ENCODE data around the gene MRPS22.

The MRPS22 gene

GRCh38 chr3:139302801-139303113 is 41.1 kb upstream of the MRPS22 start:
- Histone ChIP-seq H3K27me3 (ENCODE audit: control insufficient read depth, insufficient read depth, low read length) (no peaks in the 10 kb centered on the region), H3K4me1 (ENCODE audit: control insufficient read depth, insufficient read depth, low read length) (no peaks in the 10 kb centered on the region), H3K4me3 (ENCODE audit: low read length) (no peak overlapping the region), H3K9me3 (ENCODE audit: control insufficient read depth, insufficient read depth, low read length) (no peaks in the 10 kb centered on the region), H3K36me3 (ENCODE audit: control insufficient read depth, insufficient read depth, low read length) (no peaks in the 10 kb centered on the region), H3K27ac (ENCODE audit: low read length) (no peak overlapping the region)
- no peak for DNase-seq (ENCODE audit: low read depth, low spot score)
- no CpG with 5 or more reads among the region's 4 CpGs for WGBS (ENCODE audit: insufficient coverage, insufficient read length)

GRCh38 chr3:139303216-139303615 is 40.6 kb upstream of the MRPS22 start:
- H3K9me3 ChIP-seq (ENCODE audit: control insufficient read depth, insufficient read depth, low read length): no peaks in the 10 kb centered on the region
- H3K27me3 ChIP-seq (ENCODE audit: control insufficient read depth, insufficient read depth, low read length): no peaks in the 10 kb centered on the region
- H3K36me3 ChIP-seq (ENCODE audit: control insufficient read depth, insufficient read depth, low read length): no peaks in the 10 kb centered on the region
- no CpG with 5 or more reads among the region's 5 CpGs for WGBS (ENCODE audit: insufficient coverage, insufficient read length)
- H3K4me1 ChIP-seq (ENCODE audit: control insufficient read depth, insufficient read depth, low read length): no peaks in the 10 kb centered on the region
- H3K4me3 ChIP-seq (ENCODE audit: low read length): no peak overlapping the region
- DNase-seq (ENCODE audit: low read depth, low spot score): no peak
- no peak overlapping the region for H3K27ac ChIP-seq (ENCODE audit: low read length)

- Histone ChIP-seq H3K27me3 (ENCODE audit: control insufficient read depth, insufficient read depth, low read length) (no peaks in the 10 kb centered on the region), H3K4me3 (ENCODE audit: low read length) (no peak overlapping the region), H3K9me3 (ENCODE audit: control insufficient read depth, insufficient read depth, low read length) (no peaks in the 10 kb centered on the region), H3K27ac (ENCODE audit: low read length) (no peak overlapping the region), H3K36me3 (ENCODE audit: control insufficient read depth, insufficient read depth, low read length) (no peaks in the 10 kb centered on the region), H3K4me1 (ENCODE audit: control insufficient read depth, insufficient read depth, low read length) (no peaks in the 10 kb centered on the region)
- WGBS (ENCODE audit: insufficient coverage, insufficient read length): no CpG with 5 or more reads among the region's 3 CpGs
- no peak for DNase-seq (ENCODE audit: low read depth, low spot score)
Observed at GRCh38 chr3:139304383-139304782, 39.4 kb upstream of the MRPS22 start.

- Histone ChIP-seq H3K4me3 (ENCODE audit: low read length) (no peak overlapping the region), H3K36me3 (ENCODE audit: control insufficient read depth, insufficient read depth, low read length) (no peaks in the 10 kb centered on the region), H3K27ac (ENCODE audit: low read length) (no peak overlapping the region), H3K4me1 (ENCODE audit: control insufficient read depth, insufficient read depth, low read length) (no peaks in the 10 kb centered on the region), H3K27me3 (ENCODE audit: control insufficient read depth, insufficient read depth, low read length) (no peaks in the 10 kb centered on the region), H3K9me3 (ENCODE audit: control insufficient read depth, insufficient read depth, low read length) (no peaks in the 10 kb centered on the region)
- WGBS (ENCODE audit: insufficient coverage, insufficient read length): no CpG with 5 or more reads among the region's 2 CpGs
- DNase-seq (ENCODE audit: low read depth, low spot score): no peak
Observed at GRCh38 chr3:139306078-139306477, 37.7 kb upstream of the MRPS22 start.

- no peak for DNase-seq (ENCODE audit: low read depth, low spot score)
- Histone ChIP-seq H3K27me3 (ENCODE audit: control insufficient read depth, insufficient read depth, low read length) (no peaks in the 10 kb centered on the region), H3K4me1 (ENCODE audit: control insufficient read depth, insufficient read depth, low read length) (no peaks in the 10 kb centered on the region), H3K4me3 (ENCODE audit: low read length) (no peak overlapping the region), H3K27ac (ENCODE audit: low read length) (no peak overlapping the region), H3K9me3 (ENCODE audit: control insufficient read depth, insufficient read depth, low read length) (no peaks in the 10 kb centered on the region), H3K36me3 (ENCODE audit: control insufficient read depth, insufficient read depth, low read length) (no peaks in the 10 kb centered on the region)
- no CpG with 5 or more reads among the region's 1 CpG for WGBS (ENCODE audit: insufficient coverage, insufficient read length)
Observed at GRCh38 chr3:139307072-139307491, 36.7 kb upstream of the MRPS22 start.

GRCh38 chr3:139307601-139308555 is 35.9 kb upstream of the MRPS22 start:
- no CpG with 5 or more reads among the region's 6 CpGs for WGBS (ENCODE audit: insufficient coverage, insufficient read length)

GRCh38 chr3:139308560-139308959 is 35.3 kb upstream of the MRPS22 start:
- Histone ChIP-seq H3K9me3 (ENCODE audit: control insufficient read depth, insufficient read depth, low read length) (no peaks in the 10 kb centered on the region), H3K36me3 (ENCODE audit: control insufficient read depth, insufficient read depth, low read length) (no peaks in the 10 kb centered on the region), H3K27me3 (ENCODE audit: control insufficient read depth, insufficient read depth, low read length) (no peaks in the 10 kb centered on the region), H3K27ac (ENCODE audit: low read length) (no peak overlapping the region), H3K4me1 (ENCODE audit: control insufficient read depth, insufficient read depth, low read length) (no peaks in the 10 kb centered on the region), H3K4me3 (ENCODE audit: low read length) (no peak overlapping the region)
- no CpG with 5 or more reads among the region's 4 CpGs for WGBS (ENCODE audit: insufficient coverage, insufficient read length)
- no peak for DNase-seq (ENCODE audit: low read depth, low spot score)

More at GRCh38 chr3:139307601-139308555, 35.9 kb upstream of the MRPS22 start:
- DNase-seq (ENCODE audit: low read depth, low spot score): no peak
- H3K4me1 ChIP-seq (ENCODE audit: control insufficient read depth, insufficient read depth, low read length): no peaks in the 10 kb centered on the region
- no peaks in the 10 kb centered on the region for H3K9me3 ChIP-seq (ENCODE audit: control insufficient read depth, insufficient read depth, low read length)
- H3K36me3 ChIP-seq (ENCODE audit: control insufficient read depth, insufficient read depth, low read length): no peaks in the 10 kb centered on the region
- H3K4me3 ChIP-seq (ENCODE audit: low read length): no peak overlapping the region
- H3K27ac ChIP-seq (ENCODE audit: low read length): no peak overlapping the region
- H3K27me3 ChIP-seq (ENCODE audit: control insufficient read depth, insufficient read depth, low read length): no peaks in the 10 kb centered on the region

GRCh38 chr3:139309061-139309591 is 34.7 kb upstream of the MRPS22 start:
- no peaks in the 10 kb centered on the region for H3K9me3 ChIP-seq (ENCODE audit: control insufficient read depth, insufficient read depth, low read length)
- no peaks in the 10 kb centered on the region for H3K4me1 ChIP-seq (ENCODE audit: control insufficient read depth, insufficient read depth, low read length)
- H3K27ac ChIP-seq (ENCODE audit: low read length): no peak overlapping the region
- DNase-seq (ENCODE audit: low read depth, low spot score): no peak
- H3K36me3 ChIP-seq (ENCODE audit: control insufficient read depth, insufficient read depth, low read length): no peaks in the 10 kb centered on the region
- H3K4me3 ChIP-seq (ENCODE audit: low read length): no peak overlapping the region
- no peaks in the 10 kb centered on the region for H3K27me3 ChIP-seq (ENCODE audit: control insufficient read depth, insufficient read depth, low read length)
- no CpG with 5 or more reads among the region's 2 CpGs for WGBS (ENCODE audit: insufficient coverage, insufficient read length)

- Histone ChIP-seq H3K36me3 (ENCODE audit: control insufficient read depth, insufficient read depth, low read length) (no peaks in the 10 kb centered on the region), H3K4me3 (ENCODE audit: low read length) (no peak overlapping the region), H3K27me3 (ENCODE audit: control insufficient read depth, insufficient read depth, low read length) (no peaks in the 10 kb centered on the region), H3K4me1 (ENCODE audit: control insufficient read depth, insufficient read depth, low read length) (no peaks in the 10 kb centered on the region), H3K27ac (ENCODE audit: low read length) (no peak overlapping the region), H3K9me3 (ENCODE audit: control insufficient read depth, insufficient read depth, low read length) (no peaks in the 10 kb centered on the region)
- no peak for DNase-seq (ENCODE audit: low read depth, low spot score)
- WGBS (ENCODE audit: insufficient coverage, insufficient read length): no CpG with 5 or more reads among the region's 4 CpGs
Observed at GRCh38 chr3:139309880-139310279, 33.9 kb upstream of the MRPS22 start.

GRCh38 chr3:139310474-139310933 is 33.3 kb upstream of the MRPS22 start:
- Histone ChIP-seq H3K4me1 (ENCODE audit: control insufficient read depth, insufficient read depth, low read length) (no peaks in the 10 kb centered on the region), H3K4me3 (ENCODE audit: low read length) (no peak overlapping the region), H3K36me3 (ENCODE audit: control insufficient read depth, insufficient read depth, low read length) (no peaks in the 10 kb centered on the region), H3K27me3 (ENCODE audit: control insufficient read depth, insufficient read depth, low read length) (no peaks in the 10 kb centered on the region), H3K9me3 (ENCODE audit: control insufficient read depth, insufficient read depth, low read length) (no peaks in the 10 kb centered on the region), H3K27ac (ENCODE audit: low read length) (no peak overlapping the region)
- no CpG with 5 or more reads among the region's 8 CpGs for WGBS (ENCODE audit: insufficient coverage, insufficient read length)
- no peak for DNase-seq (ENCODE audit: low read depth, low spot score)
